ENCODE measurements around the gene RAC3.

Gene RAC3

GRCh38 chr17:82076018-82076784 lies 44.7 kb downstream of the RAC3 start:
- DNase-seq (ENCODE audit: low read depth): no peak

- no peak for DNase-seq (ENCODE audit: low read depth)
Measured at GRCh38 chr17:82076785-82077591, 45.5 kb downstream of the RAC3 start.

- DNase-seq (ENCODE audit: low read depth): no peak
Measured at GRCh38 chr17:82077617-82078358, 46.3 kb downstream of the RAC3 start.

GRCh38 chr17:82078433-82078832 lies 47.0 kb downstream of the RAC3 start:
- DNase-seq (ENCODE audit: low read depth): no peak

GRCh38 chr17:82079001-82079677 lies 47.7 kb downstream of the RAC3 start:
- no peak for DNase-seq (ENCODE audit: low read depth)

- DNase-seq (ENCODE audit: low read depth): no peak
Measured at GRCh38 chr17:82080048-82080788, 48.7 kb downstream of the RAC3 start.

- DNase-seq (ENCODE audit: low read depth): no peak
Measured at GRCh38 chr17:82080789-82081464, 49.4 kb downstream of the RAC3 start.

- DNase-seq (ENCODE audit: low read depth): no peak
Measured at GRCh38 chr17:82081546-82081945, 50.1 kb downstream of the RAC3 start.

- no peak for DNase-seq (ENCODE audit: low read depth)
Measured at GRCh38 chr17:82081966-82082365, 50.5 kb downstream of the RAC3 start.

- no peak for DNase-seq (ENCODE audit: low read depth)
Measured at GRCh38 chr17:82082456-82082855, 51.0 kb downstream of the RAC3 start.

GRCh38 chr17:82083009-82083408 lies 51.5 kb downstream of the RAC3 start:
- DNase-seq (ENCODE audit: low read depth): no peak
